Rectal smooth muscle tissue (tissue), 1 donor: ENCODE measurements around the gene LRMDA.

Experiments
- H3K27ac ChIP-seq: one replicate; pipeline ENCODE4 v1.7.0; 2013; ENCODE audit warnings: low read depth, low read length, inconsistent platforms
- H3K27me3 ChIP-seq: one replicate; pipeline ENCODE4 v1.7.0; 2013; ENCODE audit warnings: low read length; ENCODE audit not compliant: control insufficient read depth, insufficient read depth
- H3K36me3 ChIP-seq: one replicate; pipeline ENCODE4 v1.7.0; 2013; ENCODE audit warnings: low read length; ENCODE audit not compliant: control insufficient read depth, insufficient read depth
- H3K4me1 ChIP-seq: one replicate; pipeline ENCODE4 v1.7.0; 2013; ENCODE audit warnings: low read length; ENCODE audit not compliant: control insufficient read depth, insufficient read depth
- H3K4me3 ChIP-seq: one replicate; pipeline ENCODE4 v1.7.0; 2013; ENCODE audit warnings: low read length
- H3K9ac ChIP-seq: one replicate; pipeline ENCODE4 v1.7.0; 2013; ENCODE audit warnings: low read length

Gene LRMDA

DNA sequence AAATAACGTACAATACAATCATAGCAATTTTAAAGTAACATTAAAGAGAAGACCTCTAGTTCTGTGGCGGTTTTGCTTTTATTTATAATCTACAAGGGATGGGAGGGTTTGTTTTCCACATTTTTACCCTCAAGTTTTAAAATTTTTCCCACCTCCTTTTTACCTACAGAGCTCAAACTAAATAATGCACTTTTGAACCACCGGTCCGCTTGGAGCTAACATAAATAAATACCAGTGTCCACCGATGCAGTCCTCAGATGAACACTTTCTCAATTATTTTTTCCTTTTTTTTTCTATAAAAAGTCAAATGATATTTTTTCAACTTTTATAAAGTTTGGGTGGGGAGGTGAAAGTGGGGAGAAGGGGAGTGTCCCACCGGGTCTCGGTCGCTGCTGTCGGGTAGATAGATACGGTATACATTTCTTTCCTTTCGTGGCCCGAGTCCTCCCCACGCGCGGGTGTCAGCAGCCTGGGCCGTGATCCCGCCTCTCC, 33.2 kb upstream of the LRMDA start:
- Histone ChIP-seq H3K27me3 (no peaks in the 10 kb centered on the region), H3K27ac (peak overlapping the region; percentile 71), H3K9ac (no peak overlapping the region)

DNA sequence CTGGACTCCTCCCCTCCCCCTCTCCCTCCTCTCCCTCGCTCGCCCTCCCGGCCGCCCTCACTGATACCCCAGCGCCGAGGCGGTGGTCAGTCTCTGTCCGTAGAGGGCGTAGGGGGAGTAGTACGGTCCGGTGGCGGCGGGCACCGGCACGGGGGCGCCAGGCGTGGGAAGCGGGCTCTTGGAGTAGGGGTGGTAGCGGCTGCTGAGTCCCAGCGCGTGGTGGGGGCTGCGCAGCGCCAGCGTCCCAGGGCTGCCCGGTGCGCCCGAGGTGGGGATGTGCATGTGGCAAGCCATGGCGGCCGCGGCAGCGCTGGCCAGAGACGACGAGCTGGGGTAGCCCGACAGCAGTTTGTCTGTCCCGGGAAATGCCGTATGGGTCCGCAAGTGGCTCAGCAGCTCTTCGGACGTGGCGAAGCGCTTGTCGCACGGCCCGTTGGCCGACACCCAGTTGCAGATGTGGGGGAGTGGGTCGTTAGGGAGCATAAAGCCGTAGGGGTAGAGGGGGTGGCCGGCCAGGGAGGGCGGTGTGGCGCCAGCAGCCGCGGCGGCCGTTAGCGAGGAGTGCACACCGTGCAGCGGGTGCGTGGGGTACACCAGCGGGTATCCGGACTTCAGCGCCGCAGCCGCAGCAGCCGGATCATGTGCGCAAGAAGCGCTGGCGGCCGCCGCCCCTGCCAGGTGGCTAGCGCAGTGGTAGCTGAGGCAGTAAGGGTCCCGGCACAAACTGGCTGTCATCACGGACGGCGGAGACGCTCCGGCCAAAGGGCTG, 32.5 kb upstream of the LRMDA start:
- peak overlapping the region; percentile 11 for H3K9ac ChIP-seq
- peaks cover 4% of the 10 kb centered on the region for H3K4me1 ChIP-seq
- H3K36me3 ChIP-seq: peaks cover 3% of the 10 kb centered on the region
- H3K27me3 ChIP-seq: no peaks in the 10 kb centered on the region
- peak overlapping the region; percentile 71 for H3K27ac ChIP-seq
- peak overlapping the region; percentile 98 for H3K4me3 ChIP-seq

More for the DNA sequence above, 33.2 kb upstream of the LRMDA start:
- Histone ChIP-seq H3K36me3 (peaks cover 3% of the 10 kb centered on the region), H3K4me3 (peak overlapping the region; percentile 98), H3K4me1 (peaks cover 4% of the 10 kb centered on the region)

GRCh38 chr10:75399461-75400162, 31.8 kb upstream of the LRMDA start:
- H3K27me3 ChIP-seq: no peaks in the 10 kb centered on the region
- H3K4me3 ChIP-seq: peak overlapping the region; percentile 98
- peak overlapping the region; percentile 61 for H3K9ac ChIP-seq
- H3K27ac ChIP-seq: peak overlapping the region; percentile 96
- H3K36me3 ChIP-seq: peaks cover 3% of the 10 kb centered on the region
- peaks cover 6% of the 10 kb centered on the region for H3K4me1 ChIP-seq

DNA sequence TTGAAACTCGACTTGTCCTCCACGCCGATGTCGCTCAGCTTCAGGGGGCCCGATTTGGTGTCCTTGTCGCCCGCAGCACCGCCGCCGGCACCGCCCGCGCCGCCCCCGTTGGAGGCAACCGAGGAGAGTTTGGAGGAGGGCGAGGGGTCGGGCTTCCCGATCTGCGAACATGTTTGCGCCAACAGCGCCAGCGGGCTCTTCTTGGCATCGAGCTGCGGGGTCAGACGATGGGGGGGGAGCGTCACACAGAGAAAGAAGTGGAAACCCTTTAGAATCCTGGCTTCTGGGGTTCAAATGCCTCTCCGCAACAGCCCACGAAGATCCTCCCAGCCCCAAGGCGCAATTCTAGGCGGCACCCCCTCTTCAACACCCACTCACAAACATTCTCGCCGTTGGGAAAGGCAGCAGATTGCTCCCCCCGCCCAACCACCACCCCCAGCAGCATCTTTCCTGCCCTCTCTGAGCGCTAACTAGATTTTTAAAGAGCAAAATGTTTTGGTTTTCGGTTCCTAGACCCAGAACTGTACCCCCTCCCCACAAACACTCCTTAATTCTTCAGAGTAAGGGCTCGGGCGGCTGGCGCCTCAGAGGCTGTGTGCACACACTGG, 31.2 kb upstream of the LRMDA start:
- H3K9ac ChIP-seq: peak overlapping the region; percentile 61
- H3K36me3 ChIP-seq: peaks cover 3% of the 10 kb centered on the region
- H3K4me3 ChIP-seq: peak overlapping the region; percentile 98
- peak overlapping the region; percentile 96 for H3K27ac ChIP-seq
- no peaks in the 10 kb centered on the region for H3K27me3 ChIP-seq
- H3K4me1 ChIP-seq: peaks cover 6% of the 10 kb centered on the region

GRCh38 chr10:75400771-75401568, 30.5 kb upstream of the LRMDA start:
- Histone ChIP-seq H3K27ac (peak overlapping the region; percentile 96), H3K9ac (peak overlapping the region; percentile 61), H3K4me3 (peak overlapping the region; percentile 98), H3K36me3 (peaks cover 3% of the 10 kb centered on the region), H3K27me3 (no peaks in the 10 kb centered on the region), H3K4me1 (peaks cover 6% of the 10 kb centered on the region)

GRCh38 chr10:75401569-75402485, 29.6 kb upstream of the LRMDA start, which contains the start of gene ZNF503:
Gene ZNF503 (minus strand): TSS chr10:75401764. CDS start chr10:75401419, 345 bp downstream.
- Histone ChIP-seq H3K4me3 (peak within 1 kb of the TSS; percentile 98), H3K27ac (peak within 1 kb of the TSS; percentile 96), H3K9ac (peak within 1 kb of the TSS; percentile 77), H3K36me3 (peaks cover 3% of the 10 kb centered on the region), H3K27me3 (no peaks in the 10 kb centered on the region), H3K4me1 (peaks cover 6% of the 10 kb centered on the region)

DNA sequence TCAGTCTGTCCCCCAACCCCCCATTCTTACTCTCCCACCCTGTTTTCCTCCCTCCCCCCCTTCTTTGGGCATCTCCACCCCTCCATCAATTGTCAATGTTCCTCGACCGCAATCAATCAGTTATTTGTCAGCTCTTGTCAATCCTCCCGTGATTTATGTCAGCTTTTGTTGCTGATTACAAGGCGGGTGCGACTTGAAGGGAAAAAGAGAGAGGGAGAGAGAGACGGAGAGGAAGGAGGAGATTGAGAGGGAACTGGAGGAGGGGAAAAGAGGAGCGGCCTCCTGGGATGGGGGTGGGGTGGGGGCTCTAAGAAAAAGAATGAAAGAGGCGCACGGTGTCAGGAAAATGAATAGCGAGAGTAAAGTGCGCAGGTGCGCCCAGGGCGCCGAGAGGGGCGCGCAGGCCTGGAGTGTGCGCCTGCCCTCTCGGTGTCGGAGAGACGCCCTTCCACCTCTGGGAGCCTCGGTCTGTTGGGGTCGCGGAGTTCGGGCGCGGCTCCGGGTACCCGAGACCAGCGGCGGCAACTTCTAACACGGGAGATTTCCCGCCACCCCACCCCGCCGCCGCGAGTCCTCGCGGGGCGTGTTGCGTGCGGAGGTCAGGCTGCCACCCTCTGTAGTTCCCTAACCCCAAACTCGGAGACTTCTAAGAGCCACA, 28.8 kb upstream of the LRMDA start:
- Histone ChIP-seq H3K27me3 (no peaks in the 10 kb centered on the region), H3K4me1 (peaks cover 6% of the 10 kb centered on the region), H3K27ac (peak overlapping the region; percentile 96), H3K9ac (peak overlapping the region; percentile 77), H3K36me3 (peaks cover 3% of the 10 kb centered on the region), H3K4me3 (peak overlapping the region; percentile 98)

DNA sequence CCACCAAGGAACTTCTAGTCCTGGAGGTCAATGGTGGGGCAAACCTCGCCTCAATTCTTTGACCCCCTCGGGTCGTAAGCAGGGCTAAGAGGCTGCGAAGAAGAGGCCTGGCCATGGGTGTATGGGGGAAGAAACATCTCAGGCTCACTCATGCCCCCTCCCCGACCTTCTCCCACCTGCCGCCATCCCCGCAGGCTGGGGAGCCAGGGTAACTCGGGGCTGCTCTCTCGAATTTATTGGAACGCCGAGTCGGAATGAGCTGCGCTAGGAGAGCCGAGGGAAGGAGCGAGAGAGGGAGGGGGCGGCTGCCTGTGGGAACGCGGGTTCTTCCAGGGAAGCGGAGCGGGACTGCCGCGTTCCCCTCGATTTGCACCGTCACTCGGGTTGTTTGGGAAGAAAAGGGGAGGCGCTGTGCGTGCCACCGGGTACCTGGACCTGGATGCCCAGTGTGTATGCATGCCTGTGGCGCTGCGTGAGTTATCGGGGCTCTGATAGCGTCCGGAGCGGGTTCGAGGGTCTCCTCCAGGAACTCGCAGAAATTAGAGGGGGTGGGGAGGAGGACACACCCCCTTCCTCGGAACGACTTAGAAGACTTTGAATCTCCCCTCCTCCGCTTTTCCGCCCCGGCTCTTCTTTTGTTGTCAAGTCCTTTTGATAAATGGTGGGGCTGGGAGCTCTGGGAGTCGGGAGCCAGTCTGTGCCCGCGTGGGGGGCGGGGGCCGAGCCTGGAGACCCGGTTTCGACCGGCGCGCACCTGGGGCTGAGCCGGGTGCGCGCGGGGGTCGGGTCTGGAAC, 28.1 kb upstream of the LRMDA start:
- H3K27me3 ChIP-seq: no peaks in the 10 kb centered on the region
- H3K36me3 ChIP-seq: peaks cover 3% of the 10 kb centered on the region
- peak overlapping the region; percentile 98 for H3K4me3 ChIP-seq
- peak overlapping the region; percentile 96 for H3K27ac ChIP-seq
- H3K4me1 ChIP-seq: peaks cover 6% of the 10 kb centered on the region
- peak overlapping the region; percentile 65 for H3K9ac ChIP-seq

DNA sequence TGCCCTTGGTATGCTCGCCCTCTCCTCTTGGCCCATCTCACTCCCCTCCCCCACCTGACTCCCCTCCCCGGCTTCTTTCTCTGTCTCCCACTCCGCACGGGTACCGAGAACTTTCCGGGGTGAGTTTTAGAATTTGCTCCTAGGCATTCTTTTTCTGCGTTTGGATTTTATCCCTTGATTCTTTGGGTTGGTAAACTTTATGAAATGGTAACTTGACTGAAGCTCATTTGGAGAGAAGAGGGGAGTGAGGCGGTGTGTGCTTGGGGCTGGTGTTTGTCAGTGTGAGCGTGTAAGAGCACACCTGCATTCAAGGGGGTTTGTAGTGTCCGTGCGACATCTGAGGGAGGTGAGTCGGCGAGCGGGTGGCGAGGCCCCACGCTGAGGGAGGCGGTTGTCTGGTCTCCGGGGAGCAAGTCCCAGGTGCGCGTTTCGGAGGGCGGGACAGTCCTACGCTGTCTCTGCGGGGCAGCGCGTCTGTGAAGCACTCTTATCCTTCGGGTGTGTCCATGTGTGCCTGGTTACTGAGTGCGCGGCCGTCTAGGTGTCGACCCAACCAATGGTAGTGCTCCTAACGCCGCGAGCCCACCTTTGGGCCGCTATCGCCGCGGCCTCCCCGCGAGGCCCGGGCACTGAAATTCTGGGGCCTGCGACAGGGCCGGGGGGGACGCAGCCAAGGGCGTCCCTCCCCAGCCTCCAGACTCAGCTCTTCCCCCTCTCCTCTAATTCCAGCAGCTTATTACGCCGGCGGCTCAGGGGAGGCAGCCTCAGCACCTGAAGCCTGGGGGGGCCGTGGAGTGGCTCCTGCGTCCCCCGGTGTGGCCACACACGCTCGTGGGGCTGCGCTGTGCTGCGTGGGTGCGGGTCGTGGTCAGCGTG, 27.2 kb upstream of the LRMDA start:
- Histone ChIP-seq H3K9ac (no peak overlapping the region), H3K36me3 (peaks cover under 1% of the 10 kb centered on the region), H3K27me3 (no peaks in the 10 kb centered on the region), H3K27ac (peak overlapping the region; percentile 96), H3K4me1 (peaks cover 3% of the 10 kb centered on the region), H3K4me3 (peak overlapping the region; percentile 98)
